ENCODE results near the gene PHF2. TPM values are rescaled to one million over a fixed set of nuclear protein-coding genes. Genes with fewer than 3 reads are reported as not detected.

Gene PHF2
- total RNA-seq, 1 donor from 2014 or later = 24.8 TPM

DNA sequence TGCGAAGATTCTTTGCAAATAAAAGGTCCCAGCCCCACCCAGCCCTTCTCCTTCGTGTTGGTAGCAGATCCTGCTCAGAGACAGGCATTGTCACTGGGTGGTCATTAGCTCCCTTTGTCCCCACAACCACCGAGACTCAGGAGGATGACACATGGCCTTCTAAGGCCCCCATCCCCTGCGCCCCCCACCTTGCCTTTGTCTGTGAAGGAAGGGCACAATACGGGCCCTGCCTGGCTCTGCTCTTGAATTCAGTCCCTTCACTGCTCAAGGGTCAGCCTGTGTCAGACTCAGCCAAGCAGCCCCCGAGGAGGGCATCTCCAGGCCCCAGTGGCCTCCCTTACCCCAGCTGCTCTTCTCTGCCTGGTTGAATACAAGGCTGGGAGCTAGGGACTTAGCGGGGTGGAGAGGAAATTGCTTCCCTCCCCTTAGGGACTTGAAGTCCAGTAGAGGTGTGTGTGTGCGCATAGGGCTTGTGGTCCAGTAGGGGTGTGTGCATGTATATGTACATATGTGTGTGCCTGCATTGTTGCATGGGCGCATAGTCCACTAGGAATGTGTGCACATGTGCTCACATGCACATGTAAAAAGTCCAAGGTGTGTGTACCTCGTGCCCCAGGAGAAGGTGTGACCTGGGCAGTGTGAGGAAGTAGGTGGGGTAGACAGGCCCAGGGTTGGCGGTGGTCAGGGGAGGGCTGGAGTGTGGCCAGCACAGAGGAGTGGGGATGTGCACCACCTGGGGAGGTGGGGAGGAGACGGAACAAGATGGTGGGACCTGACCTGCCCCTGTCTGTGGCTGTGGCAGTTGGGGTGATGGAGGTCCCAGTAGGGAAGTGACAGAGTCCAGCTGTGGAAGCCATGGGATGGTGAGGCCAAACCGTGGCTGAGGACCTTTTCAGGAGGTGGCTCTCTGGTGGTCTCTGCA is 59.1 kb downstream of the PHF2 start:
- intact Hi-C loops (cut with micrococcal nuclease) = no loop called here
- Mint-ChIP-seq H3K36me3 (ENCODE audit: low read depth) (peaks cover 46% of the 10 kb centered on the region), H3K27ac (no peak overlapping the region), H3K9me3 (peaks cover 13% of the 10 kb centered on the region), H3K4me3 (ENCODE audit: low read depth) (no peak overlapping the region), H3K27me3 (ENCODE audit: low read depth) (no peaks in the 10 kb centered on the region), H3K4me1 (ENCODE audit: low read depth) (no peaks in the 10 kb centered on the region)
- DNase-seq (ENCODE audit: low spot score) = no peak

GRCh38 chr9:93636172-93636661 is 59.8 kb downstream of the PHF2 start:
- no peaks in the 10 kb centered on the region for H3K27me3 Mint-ChIP-seq (ENCODE audit: low read depth)
- no peak for DNase-seq (ENCODE audit: low spot score)
- peaks cover 51% of the 10 kb centered on the region for H3K36me3 Mint-ChIP-seq (ENCODE audit: low read depth)

GRCh38 chr9:93636667-93637066 is 60.3 kb downstream of the PHF2 start:
- no peaks in the 10 kb centered on the region for H3K4me1 Mint-ChIP-seq (ENCODE audit: low read depth)

More at GRCh38 chr9:93636172-93636661, 59.8 kb downstream of the PHF2 start:
- intact Hi-C loops (cut with micrococcal nuclease) = no loop called here
- peaks cover 13% of the 10 kb centered on the region for H3K9me3 Mint-ChIP-seq
- no peak overlapping the region for H3K27ac Mint-ChIP-seq
- H3K4me1 Mint-ChIP-seq (ENCODE audit: low read depth) = no peaks in the 10 kb centered on the region
- H3K4me3 Mint-ChIP-seq (ENCODE audit: low read depth) = no peak overlapping the region

DNA sequence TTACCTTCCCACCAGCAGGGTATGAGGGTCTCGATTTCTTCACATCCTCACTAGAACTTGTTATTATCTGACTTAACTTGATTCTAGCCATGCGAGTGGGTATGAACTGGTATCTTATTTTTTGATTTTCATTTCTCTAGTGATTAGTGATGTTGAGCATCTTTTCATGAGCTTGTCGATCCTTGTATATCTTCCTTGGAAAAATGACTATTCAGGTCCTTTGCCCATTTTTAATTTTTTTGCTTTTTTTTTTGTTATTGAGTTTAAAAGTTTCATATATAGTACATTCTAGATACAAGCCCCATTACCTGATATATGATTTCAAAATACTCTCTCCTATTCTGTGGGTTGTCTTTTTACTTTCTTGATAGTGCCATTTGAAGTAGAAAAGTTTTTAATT is 61.5 kb downstream of the PHF2 start:
- peaks cover 13% of the 10 kb centered on the region for H3K9me3 Mint-ChIP-seq
- H3K4me3 Mint-ChIP-seq (ENCODE audit: low read depth) = no peak overlapping the region
- no peak overlapping the region for H3K27ac Mint-ChIP-seq
- intact Hi-C loops (cut with micrococcal nuclease) = no loop called here
- H3K36me3 Mint-ChIP-seq (ENCODE audit: low read depth) = peaks cover 51% of the 10 kb centered on the region
- DNase-seq (ENCODE audit: low spot score) = no peak
- no peaks in the 10 kb centered on the region for H3K27me3 Mint-ChIP-seq (ENCODE audit: low read depth)
- no peaks in the 10 kb centered on the region for H3K4me1 Mint-ChIP-seq (ENCODE audit: low read depth)

More at GRCh38 chr9:93636667-93637066, 60.3 kb downstream of the PHF2 start:
- H3K4me3 Mint-ChIP-seq (ENCODE audit: low read depth) = no peak overlapping the region
- intact Hi-C loops (cut with micrococcal nuclease) = no loop called here
- DNase-seq (ENCODE audit: low spot score) = no peak
- H3K27me3 Mint-ChIP-seq (ENCODE audit: low read depth) = no peaks in the 10 kb centered on the region
- H3K9me3 Mint-ChIP-seq = peaks cover 13% of the 10 kb centered on the region
- H3K27ac Mint-ChIP-seq = no peak overlapping the region
- H3K36me3 Mint-ChIP-seq (ENCODE audit: low read depth) = peaks cover 51% of the 10 kb centered on the region

GRCh38 chr9:93640027-93640426 is 63.6 kb downstream of the PHF2 start:
- H3K36me3 Mint-ChIP-seq (ENCODE audit: low read depth) = peaks cover 51% of the 10 kb centered on the region
- DNase-seq (ENCODE audit: low spot score) = no peak
- intact Hi-C loops (cut with micrococcal nuclease) = no loop called here
- H3K27ac Mint-ChIP-seq = no peak overlapping the region
- H3K27me3 Mint-ChIP-seq (ENCODE audit: low read depth) = no peaks in the 10 kb centered on the region
- no peaks in the 10 kb centered on the region for H3K4me1 Mint-ChIP-seq (ENCODE audit: low read depth)
- peaks cover 13% of the 10 kb centered on the region for H3K9me3 Mint-ChIP-seq
- no peak overlapping the region for H3K4me3 Mint-ChIP-seq (ENCODE audit: low read depth)

- intact Hi-C loops (cut with micrococcal nuclease) = no loop called here
- Mint-ChIP-seq H3K4me1 (ENCODE audit: low read depth) (no peaks in the 10 kb centered on the region), H3K9me3 (peaks cover 6% of the 10 kb centered on the region), H3K36me3 (ENCODE audit: low read depth) (peaks cover 23% of the 10 kb centered on the region), H3K4me3 (ENCODE audit: low read depth) (no peak overlapping the region), H3K27me3 (ENCODE audit: low read depth) (no peaks in the 10 kb centered on the region), H3K27ac (no peak overlapping the region)
- DNase-seq (ENCODE audit: low spot score) = no peak
Measured at GRCh38 chr9:93642961-93643360, 66.6 kb downstream of the PHF2 start.

DNA sequence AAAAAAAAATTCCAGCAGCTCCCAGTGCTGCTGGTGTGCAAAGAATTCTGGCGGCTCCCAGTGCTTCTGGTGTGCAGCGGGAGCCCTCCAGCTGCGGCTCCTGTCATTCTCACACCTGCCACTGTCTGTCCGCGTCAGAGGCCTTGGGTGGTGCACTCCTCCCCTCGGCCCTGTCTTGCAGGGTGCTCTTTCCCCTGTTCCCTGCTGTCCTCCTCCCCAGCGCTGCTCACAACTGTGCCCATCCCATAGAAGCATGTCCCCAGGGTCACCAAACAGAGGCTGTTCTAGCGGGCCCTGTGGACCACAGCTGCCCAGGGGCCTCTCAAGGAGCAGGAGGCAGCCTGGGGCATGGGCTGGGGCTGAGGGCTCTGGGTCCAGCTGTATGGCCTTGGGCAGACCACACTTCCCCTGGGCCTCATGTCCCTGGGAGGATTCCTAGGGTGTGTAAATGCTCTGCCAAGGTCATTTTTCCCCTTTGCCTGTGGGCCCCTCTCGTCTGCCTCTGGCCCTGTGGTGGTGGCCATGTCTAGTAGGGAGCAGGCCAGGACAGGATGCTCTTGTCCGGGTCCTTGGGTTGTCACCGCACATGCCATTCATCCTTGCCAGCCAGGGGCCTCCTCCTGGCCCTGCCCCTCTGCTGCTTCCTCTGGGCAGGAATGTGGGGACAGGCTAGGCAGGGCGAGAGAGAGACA is 68.2 kb downstream of the PHF2 start:
- intact Hi-C loops (cut with micrococcal nuclease) = no loop called here
- H3K27me3 Mint-ChIP-seq (ENCODE audit: low read depth) = no peaks in the 10 kb centered on the region
- no peak for DNase-seq (ENCODE audit: low spot score)
- H3K9me3 Mint-ChIP-seq = no peaks in the 10 kb centered on the region
- H3K4me3 Mint-ChIP-seq (ENCODE audit: low read depth) = no peak overlapping the region
- peaks cover 15% of the 10 kb centered on the region for H3K36me3 Mint-ChIP-seq (ENCODE audit: low read depth)
- no peaks in the 10 kb centered on the region for H3K4me1 Mint-ChIP-seq (ENCODE audit: low read depth)
- no peak overlapping the region for H3K27ac Mint-ChIP-seq

GRCh38 chr9:93645149-93645889 is 68.9 kb downstream of the PHF2 start:
- Mint-ChIP-seq H3K4me1 (ENCODE audit: low read depth) (no peaks in the 10 kb centered on the region), H3K27ac (no peak overlapping the region), H3K36me3 (ENCODE audit: low read depth) (peaks cover 7% of the 10 kb centered on the region), H3K4me3 (ENCODE audit: low read depth) (no peak overlapping the region), H3K9me3 (no peaks in the 10 kb centered on the region), H3K27me3 (ENCODE audit: low read depth) (no peaks in the 10 kb centered on the region)
- DNase-seq (ENCODE audit: low spot score) = no peak
- intact Hi-C loops (cut with micrococcal nuclease) = no loop called here

DNA sequence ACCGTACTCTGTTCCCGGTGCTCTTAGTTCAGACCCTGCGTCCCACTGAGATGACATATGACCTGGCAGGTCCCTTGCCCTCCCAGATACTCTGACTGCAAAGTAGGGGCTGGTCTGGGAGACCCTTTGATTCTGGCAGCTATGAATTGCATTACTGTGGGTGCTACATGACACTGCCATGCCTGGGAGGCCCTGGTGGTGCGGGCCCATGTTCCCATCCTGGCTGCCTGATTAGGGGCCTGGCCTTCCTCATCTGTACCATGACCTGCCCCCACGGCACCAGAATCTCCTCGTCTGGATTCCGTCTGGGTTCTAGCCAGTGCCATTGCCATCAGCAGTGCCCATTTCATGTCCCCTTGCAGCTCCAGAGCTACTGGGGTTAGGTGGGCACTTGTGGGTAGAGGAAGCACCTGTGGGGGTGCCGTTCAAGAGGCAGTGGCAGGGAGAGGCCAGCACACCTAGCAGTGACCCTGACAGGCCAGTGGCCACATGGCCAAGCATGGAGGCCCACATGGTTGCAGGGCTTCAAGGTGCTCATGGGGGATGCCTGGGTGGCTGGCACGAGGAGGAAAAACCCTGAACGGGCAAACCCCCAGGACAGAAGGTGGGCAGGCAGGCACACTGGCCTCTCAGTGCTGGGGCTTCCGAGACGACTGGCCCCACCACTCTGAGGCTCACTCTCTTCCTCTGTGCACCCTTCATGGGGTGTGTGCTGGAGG is 69.7 kb downstream of the PHF2 start:
- intact Hi-C loops (cut with micrococcal nuclease) = no loop called here
- Mint-ChIP-seq H3K27me3 (ENCODE audit: low read depth) (no peaks in the 10 kb centered on the region), H3K4me3 (ENCODE audit: low read depth) (no peak overlapping the region), H3K36me3 (ENCODE audit: low read depth) (no peaks in the 10 kb centered on the region), H3K9me3 (no peaks in the 10 kb centered on the region), H3K27ac (no peak overlapping the region), H3K4me1 (ENCODE audit: low read depth) (no peaks in the 10 kb centered on the region)
- no peak for DNase-seq (ENCODE audit: low spot score)

GRCh38 chr9:93646640-93647178 is 70.3 kb downstream of the PHF2 start:
- Mint-ChIP-seq H3K27me3 (ENCODE audit: low read depth) (no peaks in the 10 kb centered on the region), H3K27ac (no peak overlapping the region), H3K4me1 (ENCODE audit: low read depth) (no peaks in the 10 kb centered on the region), H3K9me3 (no peaks in the 10 kb centered on the region), H3K4me3 (ENCODE audit: low read depth) (no peak overlapping the region), H3K36me3 (ENCODE audit: low read depth) (no peaks in the 10 kb centered on the region)
- intact Hi-C loops (cut with micrococcal nuclease) = no loop called here
- DNase-seq (ENCODE audit: low spot score) = no peak

DNA sequence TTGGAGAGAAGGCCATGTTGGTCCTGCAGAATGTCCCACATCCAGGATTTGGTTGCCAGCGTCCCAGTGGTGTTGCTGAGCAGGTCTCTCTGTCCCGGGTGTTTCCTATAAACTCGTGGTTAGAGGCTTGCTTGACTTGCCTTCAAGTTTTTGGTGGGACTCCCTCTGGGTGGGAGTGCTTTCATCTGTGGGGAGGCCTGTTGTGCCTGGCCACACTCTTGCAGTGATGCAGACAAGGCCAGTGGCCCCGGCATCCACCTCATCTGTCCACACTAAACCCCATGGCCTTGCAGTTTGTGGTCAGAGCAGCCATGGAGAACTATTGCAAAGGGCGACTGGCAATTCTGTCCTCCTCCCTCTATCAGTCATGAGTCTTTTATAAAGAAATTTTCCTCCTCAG is 71.8 kb downstream of the PHF2 start:
- Mint-ChIP-seq H3K4me1 (ENCODE audit: low read depth) (no peaks in the 10 kb centered on the region), H3K36me3 (ENCODE audit: low read depth) (peaks cover under 1% of the 10 kb centered on the region), H3K27ac (no peak overlapping the region), H3K9me3 (no peaks in the 10 kb centered on the region), H3K4me3 (ENCODE audit: low read depth) (no peak overlapping the region), H3K27me3 (ENCODE audit: low read depth) (no peaks in the 10 kb centered on the region)
- no peak for DNase-seq (ENCODE audit: low spot score)
- intact Hi-C loops (cut with micrococcal nuclease) = no loop called here

GRCh38 chr9:93648836-93649235 is 72.5 kb downstream of the PHF2 start:
- no peaks in the 10 kb centered on the region for H3K4me1 Mint-ChIP-seq (ENCODE audit: low read depth)
- DNase-seq (ENCODE audit: low spot score) = no peak

More at GRCh38 chr9:93648836-93649235, 72.5 kb downstream of the PHF2 start:
- Mint-ChIP-seq H3K27me3 (ENCODE audit: low read depth) (no peaks in the 10 kb centered on the region), H3K9me3 (no peaks in the 10 kb centered on the region), H3K36me3 (ENCODE audit: low read depth) (peaks cover 4% of the 10 kb centered on the region), H3K27ac (no peak overlapping the region), H3K4me3 (ENCODE audit: low read depth) (no peak overlapping the region)
- intact Hi-C loops (cut with micrococcal nuclease) = no loop called here
